IPS DF 19.7 (cell line): Measurements from ENCODE around the gene TMEM26.
A peak's percentile ranks its signal among the peaks of the same experiment; 100 is the strongest.

Experiments
- DNase-seq: peaks from one replicate; pipeline ENCODE4 v3.0.0-alpha.2; 2013; ENCODE audit warnings: low read depth, low spot score

Gene TMEM26

GRCh38 chr10:61460835-61461234, 7.7 kb upstream of the TMEM26 start:
- DNase-seq, result no peak

DNA sequence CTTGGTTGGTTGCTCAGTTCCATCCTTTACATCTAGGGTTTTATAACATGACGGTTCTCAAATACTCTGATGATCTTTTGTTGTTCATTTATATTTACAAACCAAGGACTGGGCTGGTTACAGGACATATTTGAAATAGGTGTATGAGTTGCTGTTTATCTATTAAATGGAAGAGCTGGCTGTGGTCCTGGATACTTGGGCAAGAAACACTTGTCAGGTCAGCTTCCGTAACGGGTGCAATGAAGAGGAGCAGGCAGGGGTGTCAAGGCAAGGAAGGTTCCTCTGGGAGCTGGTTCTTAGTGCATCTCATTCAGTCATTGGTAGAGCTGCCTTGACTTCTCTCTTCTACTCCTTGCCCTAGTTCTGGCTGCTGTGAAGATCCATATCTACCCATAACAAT, 4.8 kb upstream of the TMEM26 start:
- no peak for DNase-seq

- no peak for DNase-seq
These were observed 3.1 kb upstream of the TMEM26 start for GRCh38 chr10:61456095-61456789.

GRCh38 chr10:61455656-61456055, 2.5 kb upstream of the TMEM26 start:
- no peak for DNase-seq

GRCh38 chr10:61454541-61454940, 1.4 kb upstream of the TMEM26 start:
- no peak for DNase-seq

GRCh38 chr10:61452151-61452651, 980 bp downstream of the TMEM26 start:
- peak; percentile 23 for DNase-seq

DNA sequence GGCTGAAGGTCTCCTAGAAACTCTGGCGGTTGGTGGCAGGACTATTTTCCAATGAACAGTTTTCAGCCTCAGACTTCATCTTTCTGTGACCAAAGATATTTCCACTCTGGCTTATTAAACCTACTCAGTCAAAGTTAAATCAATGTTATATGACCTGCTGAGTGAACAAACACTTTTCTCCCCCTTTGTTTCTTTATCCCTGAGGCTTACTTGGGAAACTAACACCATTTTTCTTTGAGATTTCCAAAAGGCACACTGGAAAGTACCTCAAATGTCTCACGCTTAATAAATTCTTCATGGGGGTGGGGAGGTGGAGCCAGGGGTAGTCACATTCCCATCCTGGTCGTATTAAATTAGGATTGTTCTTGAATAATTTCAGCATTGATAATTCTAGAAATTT, 1.8 kb downstream of the TMEM26 start:
- DNase-seq, result no peak

DNA sequence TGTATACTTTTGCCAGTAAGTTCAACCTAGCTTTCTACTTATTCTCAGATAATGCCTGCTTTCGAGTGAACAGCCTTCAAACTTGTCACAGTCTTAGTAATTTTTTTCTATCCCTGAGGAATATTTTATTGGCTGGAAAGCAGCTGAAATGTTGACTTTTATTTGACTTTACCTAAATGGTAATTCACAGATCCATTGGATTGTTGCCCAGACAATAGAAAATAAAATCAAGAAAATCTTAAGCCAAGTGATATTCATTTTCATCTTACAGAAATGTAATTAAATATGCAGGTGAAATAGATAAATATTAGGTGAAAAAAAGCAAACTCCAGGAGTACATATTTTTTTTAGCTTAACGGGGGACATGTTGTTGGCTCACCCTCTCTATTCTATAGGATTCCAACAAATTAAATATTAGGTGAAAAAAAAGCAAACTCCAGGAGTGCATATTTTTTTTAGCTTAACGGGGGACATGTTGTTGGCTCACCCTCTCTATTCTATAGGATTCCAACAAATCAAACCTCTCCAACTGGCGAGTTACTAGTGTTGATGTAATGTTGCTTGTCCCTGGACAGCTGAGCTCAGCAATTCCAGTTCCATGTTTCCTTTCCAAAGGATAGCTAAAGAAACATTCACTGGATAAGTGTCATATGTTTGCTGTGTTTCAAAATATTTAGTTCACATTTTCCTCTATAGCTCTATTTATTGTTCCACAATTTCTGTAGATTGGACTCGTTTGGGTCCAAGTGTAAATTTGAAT, 4.2 kb downstream of the TMEM26 start:
- no peak for DNase-seq

DNA sequence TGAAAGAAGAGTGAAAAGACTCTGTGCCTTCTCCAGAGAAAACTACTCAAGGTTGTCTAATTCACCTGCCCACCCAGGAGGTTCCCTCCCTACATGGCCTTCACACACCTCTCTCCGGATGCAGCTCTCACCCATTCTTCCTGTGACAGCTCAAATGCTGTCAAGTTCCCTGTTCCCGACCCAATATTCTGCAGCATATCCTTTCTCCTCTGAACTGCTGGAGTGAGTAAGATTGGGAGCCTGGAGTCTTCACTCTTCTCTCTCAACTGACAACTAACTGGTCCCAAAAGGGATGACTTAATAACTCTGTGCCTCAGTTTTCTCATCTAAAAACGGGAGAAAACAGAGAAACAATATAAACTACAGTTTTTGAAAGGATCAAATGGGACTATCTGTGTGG, 5.1 kb downstream of the TMEM26 start:
- DNase-seq, result no peak

GRCh38 chr10:61439058-61439609, 14.0 kb downstream of the TMEM26 start:
- no peak for DNase-seq

DNA sequence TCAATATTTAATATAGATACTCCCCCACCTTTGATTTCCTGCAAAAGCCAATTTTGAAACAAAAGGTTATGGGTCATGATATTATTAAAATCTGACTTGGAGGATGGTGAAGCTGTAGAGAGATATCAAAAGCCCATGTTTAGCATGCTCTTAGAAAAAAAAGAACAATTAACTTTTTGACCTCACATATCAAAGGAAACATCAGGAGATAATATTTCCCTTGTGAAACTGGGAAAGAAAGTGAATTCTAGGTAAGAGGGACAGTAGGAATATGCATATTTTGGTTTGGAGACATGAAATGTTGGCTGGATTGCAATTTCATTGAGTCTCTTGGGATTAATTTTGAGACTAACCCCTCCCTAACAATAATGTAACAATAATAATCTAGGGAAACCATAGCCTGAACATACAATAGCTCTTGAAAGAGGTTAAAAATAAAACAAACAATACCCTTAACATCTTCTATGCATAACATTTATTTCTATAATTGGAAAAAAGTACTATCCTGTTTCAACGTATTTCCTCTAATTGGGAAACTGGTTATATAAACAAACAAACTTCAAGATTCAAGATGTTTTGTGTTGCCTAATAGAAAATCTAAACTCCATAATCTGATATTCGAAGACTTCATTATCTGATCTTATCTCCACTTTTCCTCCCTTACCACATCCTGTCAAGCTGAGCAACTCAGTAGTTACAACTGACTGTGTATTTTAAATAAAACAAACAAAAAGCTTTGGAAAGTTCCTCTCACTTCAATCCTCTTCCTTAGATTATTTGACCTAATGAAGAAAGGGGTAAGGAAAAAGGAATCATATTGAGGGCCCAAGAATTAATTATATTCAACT, 14.8 kb downstream of the TMEM26 start:
- DNase-seq, result no peak

- no peak for DNase-seq
These were observed 30.0 kb downstream of the TMEM26 start for GRCh38 chr10:61423178-61423577.

- DNase-seq, result no peak
These were observed 35.5 kb downstream of the TMEM26 start for GRCh38 chr10:61417661-61418060.

GRCh38 chr10:61415824-61416223, 37.4 kb downstream of the TMEM26 start:
- no peak for DNase-seq

GRCh38 chr10:61411706-61412105, 41.5 kb downstream of the TMEM26 start:
- no peak for DNase-seq

DNA sequence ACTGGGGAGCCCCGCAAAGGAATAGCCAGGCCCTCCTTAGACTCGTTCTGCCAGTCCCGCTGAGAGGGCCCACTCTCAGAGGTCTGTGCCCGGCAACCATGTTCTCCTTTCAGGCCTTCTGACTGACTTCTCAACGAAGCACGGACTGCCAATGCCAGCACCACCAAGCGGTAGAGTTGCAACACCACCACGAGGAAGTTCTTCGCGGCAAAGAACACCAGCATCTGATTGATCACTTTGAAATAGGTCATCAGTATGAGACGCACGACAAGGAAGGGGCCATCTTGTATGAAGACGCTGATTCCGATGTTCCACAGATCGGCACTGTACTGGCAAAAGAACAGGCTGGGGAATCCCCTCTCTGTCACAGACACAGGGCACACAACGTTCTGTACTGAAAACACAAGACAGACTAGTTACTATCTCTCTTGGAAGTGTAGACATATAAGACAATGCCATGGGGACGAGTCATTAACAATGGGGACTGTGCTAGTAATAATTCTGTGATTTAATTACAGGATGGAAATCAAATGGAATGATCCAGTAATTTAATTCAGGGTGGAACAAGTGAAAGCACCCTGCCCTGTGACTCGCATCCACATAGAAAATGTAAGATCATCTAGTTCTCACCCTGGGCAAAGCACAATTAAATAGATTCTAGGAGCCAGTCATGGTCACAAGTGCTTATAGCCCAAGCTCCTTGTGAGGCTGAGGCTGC, 42.7 kb downstream of the TMEM26 start:
- no peak for DNase-seq

DNA sequence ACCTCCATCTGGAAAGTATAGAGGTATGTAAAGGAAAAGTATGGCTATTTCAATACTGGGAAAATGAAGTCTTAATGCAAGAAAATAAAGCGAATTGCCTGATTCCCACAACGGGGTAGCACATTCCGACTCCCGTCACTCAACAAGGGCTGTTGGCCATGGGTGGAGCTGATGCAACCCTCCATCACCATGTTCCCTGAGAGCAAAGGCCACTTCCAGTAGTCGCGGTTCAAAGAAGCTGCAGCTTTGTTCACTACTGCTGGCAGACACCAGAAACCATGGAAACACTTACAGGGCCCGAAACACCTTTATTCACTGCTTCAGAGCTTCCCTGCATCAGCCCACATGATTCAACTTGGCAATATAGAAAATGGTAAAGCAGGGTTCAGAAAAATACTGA, 44.0 kb downstream of the TMEM26 start:
- no peak for DNase-seq

- no peak for DNase-seq
These were observed 45.1 kb downstream of the TMEM26 start for GRCh38 chr10:61408105-61408504.

DNA sequence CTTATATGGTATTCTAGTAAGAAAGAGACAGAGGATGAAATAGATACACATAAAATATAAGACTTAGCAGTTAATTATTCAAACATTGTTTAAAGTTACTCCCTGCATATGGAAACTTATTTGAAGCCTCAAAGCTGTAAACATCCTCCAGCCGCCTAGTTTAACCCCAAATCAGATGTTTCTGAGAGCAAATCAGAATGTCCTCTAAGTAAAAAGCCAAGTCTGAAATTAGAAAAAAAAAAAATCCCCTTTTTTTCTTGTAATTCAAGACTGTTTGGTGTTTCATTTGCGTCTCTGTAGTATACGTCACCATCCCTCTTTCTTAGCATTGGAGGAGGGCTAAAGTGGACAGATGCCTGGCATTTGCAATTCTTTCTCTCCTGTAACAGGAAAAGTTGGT, 46.4 kb downstream of the TMEM26 start:
- DNase-seq, result no peak

DNA sequence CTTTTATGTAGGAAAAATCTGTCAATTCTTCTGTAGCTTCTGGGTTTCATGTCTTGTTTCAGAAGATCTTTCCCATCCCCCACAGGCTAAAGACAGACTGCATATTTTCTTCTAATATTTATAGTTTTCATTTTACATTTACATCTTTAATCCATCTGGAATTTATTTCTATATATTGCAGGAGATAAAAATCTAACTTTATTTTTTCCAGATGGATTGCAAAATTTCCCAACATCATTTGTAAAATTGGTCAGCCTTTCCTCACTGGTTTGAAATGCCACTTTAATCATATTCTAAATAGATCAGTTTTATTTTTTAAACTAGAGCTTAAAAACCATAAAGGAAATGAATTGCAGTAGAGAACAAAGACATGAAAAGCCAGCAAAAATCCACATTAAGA, 46.9 kb downstream of the TMEM26 start:
- DNase-seq, result no peak

DNA sequence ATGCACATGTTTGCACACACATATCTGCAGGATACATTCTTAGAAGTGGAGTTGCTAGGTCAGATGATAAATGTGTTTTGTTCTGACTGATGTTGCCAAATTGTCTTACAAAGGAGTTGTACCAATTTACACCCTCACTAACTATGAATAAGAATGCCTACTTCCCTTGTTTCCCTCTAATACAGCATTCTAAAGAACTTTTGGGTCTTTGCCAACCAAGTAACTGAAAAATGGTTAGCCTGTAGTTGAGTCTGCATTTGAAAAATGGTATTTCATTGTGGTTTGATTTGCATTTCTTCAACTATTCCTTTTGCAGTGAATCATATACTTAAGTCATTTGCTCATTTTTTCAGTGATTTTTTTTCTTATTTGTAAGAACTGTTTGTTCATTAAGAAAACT, 48.4 kb downstream of the TMEM26 start:
- DNase-seq, result no peak
